22Rv1 (cell line): ENCODE data around the gene HBE1.

Experiments
- ZFX ChIP-seq: fragments of 450-650 bp; IDR thresholded peaks from 2 replicates; pipeline ENCODE4 v1.6.1; 2017; ENCODE audit warnings: antibody characterized with exemption, borderline replicate concordance
- TF ChIP-seq, protein P1 (sequence below): fragments of 450-650 bp; IDR thresholded peaks from 2 replicates; pipeline ENCODE4 v1.5.1; 2017; ENCODE audit warnings: mild to moderate bottlenecking

DNA sequence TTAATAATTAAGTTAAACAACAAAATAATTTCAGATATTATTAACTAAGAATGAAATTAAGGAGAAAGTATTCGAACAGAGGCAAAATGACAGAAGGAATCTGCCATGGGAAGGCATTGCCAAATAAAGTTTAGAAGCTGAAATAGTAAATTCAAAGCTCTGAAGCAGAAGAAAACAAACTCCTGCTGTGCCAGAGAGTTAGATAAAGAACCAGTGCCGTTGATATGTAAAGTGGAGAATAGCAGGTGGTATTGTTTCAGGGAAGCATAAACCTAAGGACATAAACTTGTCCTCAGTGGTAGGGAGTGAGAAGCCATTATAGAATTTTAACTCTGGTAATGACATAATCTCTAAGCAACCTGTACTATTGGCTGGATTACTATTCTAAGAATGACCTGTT is 12.4 kb downstream of the HBE1 start:
- TF ChIP-seq, protein P1, sequence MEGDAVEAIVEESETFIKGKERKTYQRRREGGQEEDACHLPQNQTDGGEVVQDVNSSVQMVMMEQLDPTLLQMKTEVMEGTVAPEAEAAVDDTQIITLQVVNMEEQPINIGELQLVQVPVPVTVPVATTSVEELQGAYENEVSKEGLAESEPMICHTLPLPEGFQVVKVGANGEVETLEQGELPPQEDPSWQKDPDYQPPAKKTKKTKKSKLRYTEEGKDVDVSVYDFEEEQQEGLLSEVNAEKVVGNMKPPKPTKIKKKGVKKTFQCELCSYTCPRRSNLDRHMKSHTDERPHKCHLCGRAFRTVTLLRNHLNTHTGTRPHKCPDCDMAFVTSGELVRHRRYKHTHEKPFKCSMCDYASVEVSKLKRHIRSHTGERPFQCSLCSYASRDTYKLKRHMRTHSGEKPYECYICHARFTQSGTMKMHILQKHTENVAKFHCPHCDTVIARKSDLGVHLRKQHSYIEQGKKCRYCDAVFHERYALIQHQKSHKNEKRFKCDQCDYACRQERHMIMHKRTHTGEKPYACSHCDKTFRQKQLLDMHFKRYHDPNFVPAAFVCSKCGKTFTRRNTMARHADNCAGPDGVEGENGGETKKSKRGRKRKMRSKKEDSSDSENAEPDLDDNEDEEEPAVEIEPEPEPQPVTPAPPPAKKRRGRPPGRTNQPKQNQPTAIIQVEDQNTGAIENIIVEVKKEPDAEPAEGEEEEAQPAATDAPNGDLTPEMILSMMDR: no peak
- no peak for TF ChIP-seq ZFX
